GOT3 (cell line): Measurements from ENCODE around the gene SCNN1A.

Experiments
- DNase-seq: peaks from one replicate; lab custom pipeline; 2025; ENCODE audit warnings: mixed read lengths; lab: John Stamatoyannopoulos, UW

SCNN1A gene

GRCh38 chr12:6334359-6334758, 41.0 kb downstream of the SCNN1A start:
- no peak for DNase-seq

GRCh38 chr12:6333566-6333965, 41.8 kb downstream of the SCNN1A start:
- DNase-seq: no peak

GRCh38 chr12:6333029-6333428, 42.3 kb downstream of the SCNN1A start:
- DNase-seq: no peak

GRCh38 chr12:6332459-6332858, 42.9 kb downstream of the SCNN1A start:
- DNase-seq: no peak

GRCh38 chr12:6330999-6331714, 44.2 kb downstream of the SCNN1A start:
- no peak for DNase-seq

- no peak for DNase-seq
Measured at GRCh38 chr12:6330192-6330591, 45.2 kb downstream of the SCNN1A start.

- DNase-seq: no peak
Measured at GRCh38 chr12:6329703-6330064, 45.7 kb downstream of the SCNN1A start.

- DNase-seq: no peak
Measured at GRCh38 chr12:6328945-6329702, 46.2 kb downstream of the SCNN1A start.

GRCh38 chr12:6328045-6328779, 47.2 kb downstream of the SCNN1A start:
- DNase-seq: no peak

- DNase-seq: no peak
Measured at GRCh38 chr12:6327229-6328041, 47.9 kb downstream of the SCNN1A start.

- no peak for DNase-seq
Measured at GRCh38 chr12:6326316-6327228, 48.8 kb downstream of the SCNN1A start.

GRCh38 chr12:6324936-6325750, 50.2 kb downstream of the SCNN1A start:
- no peak for DNase-seq

GRCh38 chr12:6323995-6324711, 51.2 kb downstream of the SCNN1A start:
- no peak for DNase-seq

GRCh38 chr12:6323340-6323994, 51.9 kb downstream of the SCNN1A start:
- DNase-seq: no peak

GRCh38 chr12:6322969-6323339, 52.4 kb downstream of the SCNN1A start:
- no peak for DNase-seq

- DNase-seq: no peak
Measured at GRCh38 chr12:6322352-6322751, 53.0 kb downstream of the SCNN1A start.

- DNase-seq: no peak
Measured at GRCh38 chr12:6321905-6322304, 53.5 kb downstream of the SCNN1A start.

- DNase-seq: no peak
Measured at GRCh38 chr12:6319446-6319845, 55.9 kb downstream of the SCNN1A start.

- DNase-seq: no peak
Measured at GRCh38 chr12:6318440-6318879, 56.9 kb downstream of the SCNN1A start.
